ENCODE data around the gene XPA. TPM values are rescaled to one million over a fixed set of nuclear protein-coding genes. Genes with fewer than 3 reads are reported as not detected.

The XPA gene
- total and polyA plus RNA-seq, 2 of the 8 experiments (the other 6 are each of a cell fraction or from before 2014, with no cell fraction given): 0.24 to 2.6 TPM

DNA sequence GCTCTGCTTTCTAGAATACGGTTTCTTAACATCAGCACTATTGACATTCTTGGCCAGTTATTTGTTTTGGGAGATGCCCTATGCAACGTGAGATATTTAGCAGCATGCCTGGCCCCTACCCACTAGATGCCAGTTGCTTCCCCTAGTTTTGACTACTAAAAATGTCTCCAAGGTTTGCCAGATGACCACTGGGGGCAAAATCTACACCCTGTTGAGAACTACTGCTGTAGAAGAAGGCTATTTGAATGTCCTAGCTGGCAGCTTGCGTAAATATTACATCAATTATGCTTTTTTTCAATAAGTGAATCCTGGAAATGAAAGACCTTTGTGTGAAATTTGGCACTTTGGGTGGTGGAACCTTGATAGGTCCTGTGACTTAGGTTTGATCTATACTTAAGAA is 58.5 kb downstream of the XPA start:
- Histone ChIP-seq H3K27ac (ENCODE audit: low read depth, low read length) (no peak overlapping the region), H3K23ac (ENCODE audit: insufficient read length) (no peak overlapping the region), H3K36me3 (ENCODE audit: control insufficient read depth in 2 of 4, insufficient read depth in 4 of 4, low read length in 3 of 4) (peaks cover 2 to 20% (median 7%) of the 10 kb centered on the region in 4 experiments; a peak in 7 of 8 replicates), H3K4ac (replicated peaks; ENCODE audit: insufficient read length, low read depth, low read length) (no peak overlapping the region), H3K79me2 (ENCODE audit: control insufficient read depth in 1 of 2, insufficient read depth in 2 of 2, low read length in 2 of 2) (peaks cover 24 to 71% of the 10 kb centered on the region in 2 experiments), H3K9ac (replicated peaks in 1 of 4; ENCODE audit: extremely low read depth in 1 of 4, low read depth in 3 of 4, low read length in 3 of 4) (no peak overlapping the region), H2BK120ac (replicated peaks; ENCODE audit: low read depth, low read length) (no peak overlapping the region), H3K23me2 (ENCODE audit: low read depth, low read length) (peaks cover 5% of the 10 kb centered on the region), H3K18ac (ENCODE audit: extremely low read depth, low read length) (no peak overlapping the region), H2BK5ac (ENCODE audit: low read depth, low read length) (no peak overlapping the region), H3K56ac (replicated peaks; ENCODE audit: insufficient read length, low read depth, low read length) (no peak overlapping the region), H3K9me3 (ENCODE audit: insufficient read depth in 2 of 2, low read depth in 1 of 2, low read length in 1 of 2) (no peaks in the 10 kb centered on the region), H3K79me1 (ENCODE audit: low read depth, low read length) (no peaks in the 10 kb centered on the region; the same call in 1 of the 2 replicates), H3K4me2 (ENCODE audit: insufficient read depth in 1 of 2, low read depth in 2 of 2, low read length in 2 of 2) (no peak overlapping the region), H4K8ac (ENCODE audit: extremely low read depth, insufficient read depth, low read length) (no peak overlapping the region), H2BK15ac (ENCODE audit: low read length) (no peak overlapping the region), H2BK20ac (ENCODE audit: low read length) (no peak overlapping the region), H3K4me1 (replicated peaks in 1 of 4; ENCODE audit: control insufficient read depth in 3 of 4, insufficient read depth in 4 of 4, low read length in 3 of 4) (peaks cover 0 to 5% (median 0%) of the 10 kb centered on the region in 4 experiments; a peak in 3 of 7 replicates), H2AFZ (ENCODE audit: low read length) (no peak overlapping the region), H3K4me3 (ENCODE audit: extremely low read depth in 1 of 4, insufficient read depth in 2 of 4, low read depth in 3 of 4, low read length in 4 of 4) (no peak overlapping the region), H3K14ac (ENCODE audit: insufficient read length) (no peak overlapping the region), H4K91ac (replicated peaks; ENCODE audit: insufficient read length, low read length) (no peak overlapping the region), H2AK5ac (ENCODE audit: low read depth, low read length) (no peak overlapping the region), H2BK12ac (ENCODE audit: low read depth, low read length) (no peak overlapping the region), H3K27me3 (replicated peaks in 1 of 4; ENCODE audit: control insufficient read depth in 3 of 4, extremely low read depth in 1 of 4, insufficient read depth in 3 of 4, low read length in 3 of 4) (no peaks in the 10 kb centered on the region), H4K5ac (ENCODE audit: insufficient read length, low read depth, low read length) (no peak overlapping the region), H4K20me1 (replicated peaks in 1 of 2; ENCODE audit: control insufficient read depth in 1 of 2, insufficient read depth in 2 of 2, low read length in 2 of 2) (peaks cover 11 to 15% of the 10 kb centered on the region in 2 experiments)
- ChIA-PET CTCF (ENCODE audit: partially characterized antibody) (interaction anchor here (0.8 to 2.9 kb wide), 4 partner anchors 10 to 170 kb away, joined by 3 to 13 read pairs (median 7); no protein-coding TSS in a partner anchor), POLR2A (ENCODE audit: partially characterized antibody) (interaction anchor here (1.5 kb wide), 1 partner anchor 10 kb away, joined by 4 read pairs; no protein-coding TSS in a partner anchor)
- DNase-seq (ENCODE audit: low read depth in 1 of 2, low spot score in 2 of 2) (no peak), FAIRE-seq (no peak)
- WGBS, 2 experiments (ENCODE audit: extremely low coverage in 1 of 2, insufficient coverage in 1 of 2, insufficient read length in 1 of 2, insufficient replicate concordance in 2 of 2, low coverage in 1 of 2, low lambda C conversion rate in 2 of 2, missing lambda C conversion rate in 1 of 2): 71% methylated on average over 3 of the region's 3 CpGs; no CpG with 5 or more reads in 1 of the 2 experiments
- TF ChIP-seq, protein P1, sequence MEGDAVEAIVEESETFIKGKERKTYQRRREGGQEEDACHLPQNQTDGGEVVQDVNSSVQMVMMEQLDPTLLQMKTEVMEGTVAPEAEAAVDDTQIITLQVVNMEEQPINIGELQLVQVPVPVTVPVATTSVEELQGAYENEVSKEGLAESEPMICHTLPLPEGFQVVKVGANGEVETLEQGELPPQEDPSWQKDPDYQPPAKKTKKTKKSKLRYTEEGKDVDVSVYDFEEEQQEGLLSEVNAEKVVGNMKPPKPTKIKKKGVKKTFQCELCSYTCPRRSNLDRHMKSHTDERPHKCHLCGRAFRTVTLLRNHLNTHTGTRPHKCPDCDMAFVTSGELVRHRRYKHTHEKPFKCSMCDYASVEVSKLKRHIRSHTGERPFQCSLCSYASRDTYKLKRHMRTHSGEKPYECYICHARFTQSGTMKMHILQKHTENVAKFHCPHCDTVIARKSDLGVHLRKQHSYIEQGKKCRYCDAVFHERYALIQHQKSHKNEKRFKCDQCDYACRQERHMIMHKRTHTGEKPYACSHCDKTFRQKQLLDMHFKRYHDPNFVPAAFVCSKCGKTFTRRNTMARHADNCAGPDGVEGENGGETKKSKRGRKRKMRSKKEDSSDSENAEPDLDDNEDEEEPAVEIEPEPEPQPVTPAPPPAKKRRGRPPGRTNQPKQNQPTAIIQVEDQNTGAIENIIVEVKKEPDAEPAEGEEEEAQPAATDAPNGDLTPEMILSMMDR (IDR thresholded peaks at IDR 0.05; ENCODE audit: control extremely low read depth in 1 of 3, insufficient read depth in 1 of 3, low read depth in 1 of 3, low read length in 3 of 3): peak in 1 of 3 experiments; percentile 39; a peak in 1 of 4 replicates
- TF ChIP-seq KDM4A (IDR thresholded peaks at IDR 0.05; ENCODE audit: low read depth, low read length, severe bottlenecking) (no peak), RXRA (IDR thresholded peaks at IDR 0.05; ENCODE audit: insufficient read depth, low read depth, low read length) (no peak)
